ENCODE data around the gene PPP1R9A.

Gene PPP1R9A

DNA sequence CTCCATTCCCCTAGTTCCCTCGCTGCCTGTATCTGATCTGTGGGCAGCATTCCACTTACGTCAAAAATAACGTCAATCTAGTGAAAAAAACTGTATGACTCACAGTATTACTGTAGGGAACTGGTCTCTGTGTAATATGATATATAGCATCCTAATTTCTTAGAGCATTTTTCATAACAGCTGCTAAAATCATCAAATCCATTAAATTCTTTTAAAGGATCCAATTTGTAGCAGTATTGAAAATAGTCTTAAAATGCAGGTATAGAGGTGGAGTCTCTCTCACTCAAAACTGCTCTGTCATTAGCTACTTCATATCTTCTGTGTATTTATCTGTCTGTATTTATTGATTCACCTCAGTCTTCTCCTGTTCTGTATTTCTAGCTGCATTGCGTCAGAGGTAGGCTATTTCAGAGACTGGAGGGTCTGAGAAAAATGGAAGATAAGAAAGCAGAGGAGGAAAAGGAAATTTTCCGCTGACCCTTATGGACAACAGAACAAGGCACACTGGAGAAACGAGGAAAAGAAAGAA, 357.0 kb downstream of the PPP1R9A start:
- Histone ChIP-seq H3K27me3 (no peaks in the 10 kb centered on the region), H3K4me1 (no peaks in the 10 kb centered on the region), H3K4me3 (no peak overlapping the region), H3K9me3 (no peaks in the 10 kb centered on the region), H3K36me3 (peaks cover 0 to 4% (median 0%) of the 10 kb centered on the region in 3 donors), H3K27ac (no peak overlapping the region)
- DNase-seq: no peak
- TF ChIP-seq, protein P1, sequence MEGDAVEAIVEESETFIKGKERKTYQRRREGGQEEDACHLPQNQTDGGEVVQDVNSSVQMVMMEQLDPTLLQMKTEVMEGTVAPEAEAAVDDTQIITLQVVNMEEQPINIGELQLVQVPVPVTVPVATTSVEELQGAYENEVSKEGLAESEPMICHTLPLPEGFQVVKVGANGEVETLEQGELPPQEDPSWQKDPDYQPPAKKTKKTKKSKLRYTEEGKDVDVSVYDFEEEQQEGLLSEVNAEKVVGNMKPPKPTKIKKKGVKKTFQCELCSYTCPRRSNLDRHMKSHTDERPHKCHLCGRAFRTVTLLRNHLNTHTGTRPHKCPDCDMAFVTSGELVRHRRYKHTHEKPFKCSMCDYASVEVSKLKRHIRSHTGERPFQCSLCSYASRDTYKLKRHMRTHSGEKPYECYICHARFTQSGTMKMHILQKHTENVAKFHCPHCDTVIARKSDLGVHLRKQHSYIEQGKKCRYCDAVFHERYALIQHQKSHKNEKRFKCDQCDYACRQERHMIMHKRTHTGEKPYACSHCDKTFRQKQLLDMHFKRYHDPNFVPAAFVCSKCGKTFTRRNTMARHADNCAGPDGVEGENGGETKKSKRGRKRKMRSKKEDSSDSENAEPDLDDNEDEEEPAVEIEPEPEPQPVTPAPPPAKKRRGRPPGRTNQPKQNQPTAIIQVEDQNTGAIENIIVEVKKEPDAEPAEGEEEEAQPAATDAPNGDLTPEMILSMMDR (IDR thresholded peaks at IDR 0.05): no peak
- intact Hi-C loops (cut with DNase I; ENCODE audit: low total_unique reads): no loop called here

GRCh38 chr7:95265634-95266033, 358.2 kb downstream of the PPP1R9A start:
- intact Hi-C loops (cut with DNase I; ENCODE audit: low total_unique reads): no loop called here
- H3K36me3 ChIP-seq: peaks cover 0 to 4% (median 0%) of the 10 kb centered on the region in 3 donors
- no peaks in the 10 kb centered on the region for H3K9me3 ChIP-seq
- H3K27ac ChIP-seq: no peak overlapping the region
- no peak for DNase-seq
- H3K4me3 ChIP-seq: no peak overlapping the region
- TF ChIP-seq, protein P1 (IDR thresholded peaks at IDR 0.05): no peak
- no peaks in the 10 kb centered on the region for H3K27me3 ChIP-seq
- H3K4me1 ChIP-seq: no peaks in the 10 kb centered on the region

- H3K36me3 ChIP-seq: peaks cover 0 to 4% (median 0%) of the 10 kb centered on the region in 3 donors
- H3K9me3 ChIP-seq: no peaks in the 10 kb centered on the region
- H3K27me3 ChIP-seq: no peaks in the 10 kb centered on the region
- no peak overlapping the region for H3K4me3 ChIP-seq
- DNase-seq: no peak
- intact Hi-C loops (cut with DNase I; ENCODE audit: low total_unique reads): no loop called here
- H3K27ac ChIP-seq: no peak overlapping the region
- H3K4me1 ChIP-seq: no peaks in the 10 kb centered on the region
- TF ChIP-seq, protein P1 (IDR thresholded peaks at IDR 0.05): no peak
Measured at GRCh38 chr7:95267754-95268153, 360.4 kb downstream of the PPP1R9A start.

GRCh38 chr7:95269640-95270039, 362.2 kb downstream of the PPP1R9A start:
- H3K27me3 ChIP-seq: no peaks in the 10 kb centered on the region
- H3K9me3 ChIP-seq: no peaks in the 10 kb centered on the region
- H3K27ac ChIP-seq: no peak overlapping the region
- peaks cover 0 to 4% (median 0%) of the 10 kb centered on the region in 3 donors for H3K36me3 ChIP-seq
- DNase-seq: no peak
- no peak overlapping the region for H3K4me3 ChIP-seq
- intact Hi-C loops (cut with DNase I; ENCODE audit: low total_unique reads): no loop called here
- TF ChIP-seq, protein P1 (IDR thresholded peaks at IDR 0.05): no peak
- H3K4me1 ChIP-seq: no peaks in the 10 kb centered on the region

DNA sequence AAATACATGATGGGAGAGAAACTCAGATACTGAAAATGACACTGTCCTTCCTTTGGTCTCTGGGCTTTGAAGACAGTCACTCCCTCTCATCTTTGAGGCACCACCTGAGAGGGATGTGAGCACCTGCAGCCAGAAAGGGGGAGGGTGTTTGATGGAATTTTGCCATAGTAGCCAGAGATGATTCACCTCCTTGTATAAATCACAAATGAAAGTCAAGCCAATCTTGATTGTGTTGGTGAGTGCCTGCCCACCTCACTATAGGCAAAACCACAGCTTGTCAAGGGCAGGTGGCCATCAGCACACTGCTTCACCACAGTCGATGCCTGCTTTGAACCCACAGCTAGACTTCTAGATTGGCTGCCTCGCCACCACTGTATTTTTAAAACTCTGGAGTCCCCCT, 368.7 kb downstream of the PPP1R9A start:
- no peaks in the 10 kb centered on the region for H3K4me1 ChIP-seq
- no peak overlapping the region for H3K4me3 ChIP-seq
- no peak overlapping the region for H3K27ac ChIP-seq
- DNase-seq: no peak
- H3K27me3 ChIP-seq: no peaks in the 10 kb centered on the region
- no peaks in the 10 kb centered on the region for H3K9me3 ChIP-seq
- peaks cover 0 to 14% (median 0%) of the 10 kb centered on the region in 3 donors for H3K36me3 ChIP-seq
- TF ChIP-seq, protein P1 (IDR thresholded peaks at IDR 0.05): no peak
- intact Hi-C loops (cut with DNase I; ENCODE audit: low total_unique reads): no loop called here

DNA sequence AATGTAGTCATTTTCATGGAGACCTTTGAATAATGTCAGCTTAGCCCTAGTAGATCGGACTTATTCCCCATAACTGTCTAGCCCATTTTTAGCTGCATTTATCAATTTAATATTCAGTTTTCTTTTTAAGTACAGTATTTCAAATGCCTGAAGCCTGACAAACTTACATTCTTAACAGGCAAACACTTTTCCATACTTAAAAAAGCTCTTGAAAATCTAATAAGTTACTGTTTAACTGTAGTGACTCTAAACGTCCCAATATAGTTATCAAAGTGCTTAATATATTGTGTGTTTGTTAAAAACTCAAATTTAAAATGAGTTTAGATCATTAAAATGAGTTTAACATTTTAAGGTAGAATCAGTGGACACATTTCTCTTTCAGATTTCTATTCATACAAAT, 372.0 kb downstream of the PPP1R9A start:
- H3K36me3 ChIP-seq: peaks cover 0 to 19% (median 0%) of the 10 kb centered on the region in 3 donors
- no peaks in the 10 kb centered on the region for H3K4me1 ChIP-seq
- intact Hi-C loops (cut with DNase I; ENCODE audit: low total_unique reads): no loop called here
- no peak overlapping the region for H3K4me3 ChIP-seq
- TF ChIP-seq, protein P1 (IDR thresholded peaks at IDR 0.05): no peak
- H3K27ac ChIP-seq: no peak overlapping the region
- H3K9me3 ChIP-seq: no peaks in the 10 kb centered on the region
- no peak for DNase-seq
- H3K27me3 ChIP-seq: no peaks in the 10 kb centered on the region
